Esophagus (tissue), 2 donors: ENCODE results near the gene ARHGAP23. TPM values are rescaled to one million over a fixed set of nuclear protein-coding genes. Genes with fewer than 3 reads are reported as not detected.
"Not testable (repeated sequence)": the region's sequence is repeated elsewhere in the genome, so short reads cannot be mapped to it uniquely, and the experiment has no call there.

Experiments
- H3K27ac ChIP-seq, 2 donors: one replicate each; pipeline ENCODE4 v1.5.1; 2013; ENCODE audit warnings: low read depth in 2 of 2, mild to moderate bottlenecking in 2 of 2, inconsistent platforms in 1 of 2, low read length in 1 of 2, moderate library complexity in 1 of 2
- H3K27me3 ChIP-seq, 2 donors: one replicate each; pipeline ENCODE4 v1.6.1; 2013; ENCODE audit warnings: low read length in 2 of 2, control low read depth in 1 of 2, mild to moderate bottlenecking in 1 of 2; ENCODE audit not compliant: insufficient read depth in 2 of 2, control insufficient read depth in 1 of 2
- H3K36me3 ChIP-seq, 2 donors: one replicate each; pipeline ENCODE4 v1.6.1; 2013; ENCODE audit warnings: low read length in 1 of 2; ENCODE audit not compliant: control insufficient read depth in 2 of 2, insufficient read depth in 2 of 2
- H3K4me1 ChIP-seq, 2 donors: one replicate each; pipeline ENCODE4 v1.6.1; 2013; ENCODE audit warnings: low read length in 1 of 2; ENCODE audit not compliant: control insufficient read depth in 2 of 2, insufficient read depth in 2 of 2
- H3K4me3 ChIP-seq, 2 donors: one replicate each; pipeline ENCODE4 v1.5.1; 2013; ENCODE audit warnings: low read length in 2 of 2, mild to moderate bottlenecking in 2 of 2, low read depth in 1 of 2, moderate library complexity in 1 of 2
- H3K9me3 ChIP-seq, 2 donors: one replicate each; pipeline ENCODE4 v1.6.1; 2013; ENCODE audit warnings: mild to moderate bottlenecking in 2 of 2, low read depth in 1 of 2, low read length in 1 of 2, moderate library complexity in 1 of 2; ENCODE audit not compliant: control insufficient read depth in 2 of 2, insufficient read depth in 1 of 2
- WGBS, 2 donors: extraction: QIAGEN DNeasy Blood & Tissue Kit; methylation state at CpG; one replicate each; pipeline ENCODE4 v1.1.7; 2013; 5-methylcytosine and 5-hydroxymethylcytosine counted together
- polyA plus RNA-seq, 2 donors: library from polyadenylated mRNA; stranded (reverse); fragments of 200-250 nt; gene quantifications; one replicate each; pipeline ENCODE4 v1.2.3, GENCODE V29; 2013
- donor health status: healthy with polysubstance abuse.
- donor health status: Bipolar disorder and iron deficiency.

The ARHGAP23 gene
- polyA plus RNA-seq, 2 donors: 36.0 to 45.2 TPM

- Histone ChIP-seq H3K9me3 (no peaks in the 10 kb centered on the region), H3K4me3 (no peak overlapping the region), H3K27ac (peak overlapping the region in 1 of 2 donors; percentile 52), H3K27me3 (no peaks in the 10 kb centered on the region), H3K36me3 (peaks cover 0 to 1% of the 10 kb centered on the region in 2 donors), H3K4me1 (peaks cover 0 to 9% of the 10 kb centered on the region in 2 donors)
- 76 to 79% methylated on average over 13 of the region's 13 CpGs for WGBS, 2 donors
Measured at GRCh38 chr17:38512473-38513058, 84.3 kb downstream of the ARHGAP23 start.

- 65 to 73% methylated on average over 8 of the region's 8 CpGs for WGBS, 2 donors
- H3K9me3 ChIP-seq, H3K36me3 ChIP-seq, H3K27ac ChIP-seq, H3K4me3 ChIP-seq, H3K27me3 ChIP-seq, H3K4me1 ChIP-seq: not testable (repeated sequence)
Measured at GRCh38 chr17:38526526-38526925, 98.3 kb downstream of the ARHGAP23 start.

GRCh38 chr17:38528141-38528540 is 99.9 kb downstream of the ARHGAP23 start:
- not testable (repeated sequence) for H3K27me3 ChIP-seq, H3K36me3 ChIP-seq, H3K9me3 ChIP-seq, H3K27ac ChIP-seq, H3K4me3 ChIP-seq, H3K4me1 ChIP-seq
- 31 to 42% methylated on average over 10 of the region's 10 CpGs for WGBS, 2 donors

DNA sequence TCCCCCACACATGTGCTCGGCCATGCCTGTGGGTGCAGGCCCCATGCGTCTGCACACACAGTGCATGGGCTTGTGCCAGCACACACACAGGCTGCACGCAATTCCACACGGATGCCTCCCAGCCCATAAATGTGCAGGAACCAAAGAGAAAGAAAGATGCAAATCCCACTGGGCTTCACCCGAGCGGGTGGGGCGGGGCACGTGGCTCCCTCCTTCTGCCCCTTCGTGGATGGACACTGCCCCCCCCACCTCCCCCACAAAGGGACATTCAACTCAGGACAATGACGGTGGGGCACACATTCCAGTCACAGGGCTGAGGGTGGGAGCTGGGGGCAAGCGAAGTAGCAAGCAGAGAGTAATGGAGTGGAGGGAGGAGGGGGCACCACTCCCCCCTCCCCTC is 102.6 kb downstream of the ARHGAP23 start:
- H3K27ac ChIP-seq, H3K36me3 ChIP-seq, H3K4me3 ChIP-seq, H3K27me3 ChIP-seq, H3K9me3 ChIP-seq, H3K4me1 ChIP-seq: not testable (repeated sequence)
- 28 to 38% methylated on average over 10 of the region's 11 CpGs for WGBS, 2 donors

DNA sequence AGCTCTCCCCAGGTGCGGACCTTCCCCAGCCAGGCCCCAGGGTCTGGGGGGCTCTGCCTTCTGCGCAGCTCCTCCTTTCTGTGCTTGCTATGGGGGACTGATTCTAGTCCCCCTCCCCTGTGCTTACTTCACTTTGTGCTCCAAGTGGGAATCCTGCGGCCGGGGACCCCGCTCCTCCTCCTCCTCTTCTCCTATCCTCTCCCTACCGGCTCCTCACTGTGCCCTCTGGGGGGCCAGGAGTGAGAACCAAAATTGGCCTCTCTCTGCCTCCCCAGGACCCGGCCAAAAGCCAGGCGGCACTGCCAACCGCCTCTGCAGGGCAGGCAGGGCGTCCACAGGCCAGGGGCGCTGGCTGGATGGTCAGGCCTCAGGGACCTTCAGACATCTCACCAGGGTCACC is 103.5 kb downstream of the ARHGAP23 start:
- H3K9me3 ChIP-seq, H3K27ac ChIP-seq, H3K27me3 ChIP-seq, H3K4me1 ChIP-seq, H3K36me3 ChIP-seq, H3K4me3 ChIP-seq: not testable (repeated sequence)
- WGBS, 2 donors: 75 to 84% methylated on average over 6 to 10 of the region's 11 CpGs

DNA sequence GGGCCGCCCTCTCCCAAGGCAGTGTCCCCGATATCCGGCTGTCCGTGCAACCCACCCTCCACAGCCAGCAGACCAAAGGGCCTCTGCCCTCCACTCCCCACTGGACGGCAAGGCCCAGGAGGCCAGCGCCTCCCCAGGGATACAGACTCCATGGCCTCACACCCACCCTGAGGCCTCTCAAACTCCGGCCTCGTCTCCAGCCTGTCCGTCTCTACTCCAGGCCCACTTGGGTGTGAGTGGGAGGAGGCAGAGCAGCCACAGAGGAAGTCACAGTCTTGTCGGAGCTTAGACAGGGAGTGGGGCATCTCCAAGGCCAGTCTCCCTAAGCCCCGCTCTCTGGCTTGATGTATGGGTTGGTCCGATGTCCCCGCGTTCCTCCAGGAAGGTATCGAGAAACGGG is 104.2 kb downstream of the ARHGAP23 start:
- H3K27me3 ChIP-seq: no peaks in the 10 kb centered on the region
- WGBS, 2 donors: 83 to 85% methylated on average over 16 of the region's 16 CpGs
- no peaks in the 10 kb centered on the region for H3K4me1 ChIP-seq
- H3K27ac ChIP-seq: no peak overlapping the region
- H3K36me3 ChIP-seq: no peaks in the 10 kb centered on the region
- no peaks in the 10 kb centered on the region for H3K9me3 ChIP-seq
- H3K4me3 ChIP-seq: no peak overlapping the region

DNA sequence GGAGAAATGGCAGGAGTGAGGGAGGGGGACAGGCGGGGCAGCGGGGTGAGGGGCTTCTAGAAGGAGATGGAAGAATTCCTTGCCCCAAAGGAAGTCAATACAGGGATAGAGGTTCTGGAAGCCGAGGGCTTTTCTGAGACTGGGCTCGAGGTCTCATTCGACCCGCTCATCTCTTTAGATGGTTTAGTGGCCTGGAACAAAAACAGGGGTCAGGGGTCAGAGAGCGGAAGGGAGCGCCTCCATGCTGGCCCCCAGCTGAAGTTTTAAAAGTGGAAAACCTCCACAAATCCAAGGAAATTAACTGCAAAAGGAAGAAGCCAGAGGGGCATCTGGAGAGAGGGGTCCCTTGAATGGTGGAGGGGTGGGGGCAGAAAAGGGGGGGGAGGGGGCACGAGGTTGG is 105.0 kb downstream of the ARHGAP23 start:
- H3K36me3 ChIP-seq: no peaks in the 10 kb centered on the region
- H3K27me3 ChIP-seq: no peaks in the 10 kb centered on the region
- H3K4me1 ChIP-seq: no peaks in the 10 kb centered on the region
- 62 to 65% methylated on average over 9 of the region's 9 CpGs for WGBS, 2 donors
- H3K9me3 ChIP-seq: no peaks in the 10 kb centered on the region
- H3K4me3 ChIP-seq: no peak overlapping the region
- no peak overlapping the region for H3K27ac ChIP-seq

DNA sequence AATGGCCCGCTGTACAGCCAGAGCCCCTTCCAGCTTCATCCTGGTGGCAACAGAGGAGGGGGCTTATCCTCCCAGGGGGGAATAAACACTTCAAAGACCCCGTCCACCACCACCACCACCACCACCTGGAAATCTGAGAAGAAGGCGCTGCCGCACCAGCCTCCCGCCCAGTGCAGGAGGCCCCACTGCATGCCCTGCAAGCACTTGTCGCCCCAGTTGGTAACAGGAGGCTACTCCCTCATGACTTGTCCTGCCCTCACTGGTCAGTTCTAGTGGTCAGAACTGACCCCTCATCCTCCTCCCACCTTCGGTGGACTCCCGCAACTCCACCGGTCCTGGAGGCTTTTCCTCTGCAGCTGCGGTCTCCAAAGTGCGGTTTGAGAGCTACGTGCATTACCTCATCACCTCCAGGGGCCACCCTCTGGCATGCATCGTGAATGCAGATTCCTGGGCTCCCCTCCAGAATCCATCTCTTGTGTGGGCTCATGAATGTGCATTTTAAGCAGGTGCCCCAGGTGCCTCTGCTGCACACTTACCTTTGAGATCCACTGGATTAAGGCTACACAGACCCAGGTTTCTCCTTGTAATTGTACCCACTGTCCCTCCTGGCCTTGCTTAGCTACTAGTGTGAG is 105.7 kb downstream of the ARHGAP23 start:
- no peak overlapping the region for H3K27ac ChIP-seq
- H3K27me3 ChIP-seq: no peaks in the 10 kb centered on the region
- no peaks in the 10 kb centered on the region for H3K4me1 ChIP-seq
- H3K9me3 ChIP-seq: no peaks in the 10 kb centered on the region
- no peak overlapping the region for H3K4me3 ChIP-seq
- 73 to 75% methylated on average over 11 to 13 of the region's 13 CpGs for WGBS, 2 donors
- no peaks in the 10 kb centered on the region for H3K36me3 ChIP-seq

- no peaks in the 10 kb centered on the region for H3K27me3 ChIP-seq
- H3K4me1 ChIP-seq: no peaks in the 10 kb centered on the region
- no peak overlapping the region for H3K4me3 ChIP-seq
- H3K27ac ChIP-seq: no peak overlapping the region
- H3K36me3 ChIP-seq: no peaks in the 10 kb centered on the region
- no peaks in the 10 kb centered on the region for H3K9me3 ChIP-seq
- WGBS, 2 donors: 60 to 69% methylated on average over 7 of the region's 7 CpGs
Measured at GRCh38 chr17:38534498-38534885, 106.2 kb downstream of the ARHGAP23 start.

GRCh38 chr17:38535886-38536285 is 107.6 kb downstream of the ARHGAP23 start:
- H3K9me3 ChIP-seq: no peaks in the 10 kb centered on the region
- no peaks in the 10 kb centered on the region for H3K36me3 ChIP-seq
- H3K27ac ChIP-seq: no peak overlapping the region
- no peaks in the 10 kb centered on the region for H3K27me3 ChIP-seq
- H3K4me3 ChIP-seq: no peak overlapping the region
- 60 to 71% methylated on average over 8 of the region's 8 CpGs for WGBS, 2 donors
- H3K4me1 ChIP-seq: no peaks in the 10 kb centered on the region
